Endothelial cell (in vitro differentiated cells): ENCODE data around the gene TMPRSS6. TPM values are rescaled to one million over a fixed set of nuclear protein-coding genes. Genes with fewer than 3 reads are reported as not detected.

Source experiments
- DNase-seq: peaks from one replicate; pipeline ENCODE4 v3.0.0; 2021; ENCODE audit warnings: low spot score
- H3K27ac Mint-ChIP-seq: one replicate; pipeline ENCODE4 v1.8.0; 2021; ENCODE audit warnings: mixed read lengths, inconsistent platforms; ENCODE audit not compliant: unreplicated experiment
- H3K27me3 Mint-ChIP-seq: one replicate; pipeline ENCODE4 v1.8.0; 2021; ENCODE audit warnings: mild to moderate bottlenecking, moderate library complexity, mixed read lengths, inconsistent platforms; ENCODE audit not compliant: unreplicated experiment
- H3K36me3 Mint-ChIP-seq: one replicate; pipeline ENCODE4 v1.8.0; 2021; ENCODE audit warnings: mild to moderate bottlenecking, low read depth, mixed read lengths, inconsistent platforms; ENCODE audit not compliant: unreplicated experiment
- H3K4me1 Mint-ChIP-seq: one replicate; pipeline ENCODE4 v1.8.0; 2021; ENCODE audit warnings: mild to moderate bottlenecking, mixed read lengths, inconsistent platforms; ENCODE audit not compliant: unreplicated experiment
- H3K4me3 Mint-ChIP-seq: one replicate; pipeline ENCODE4 v1.8.0; 2021; ENCODE audit warnings: mild to moderate bottlenecking, mixed read lengths, inconsistent platforms; ENCODE audit not compliant: unreplicated experiment
- H3K9me3 Mint-ChIP-seq: one replicate; pipeline ENCODE4 v1.8.0; 2021; ENCODE audit warnings: mixed read lengths, inconsistent platforms; ENCODE audit not compliant: unreplicated experiment
- long read RNA-seq: library from polyadenylated mRNA; unstranded; transcript quantifications from one replicate; pipeline ENCODE4 v2.0.0, GENCODE V29; 2020; ENCODE audit not compliant: unreplicated experiment
- total RNA-seq: library from RNA; stranded (reverse); fragmentation: NEBNext Ultra II Directional; extraction: Animal tissue kit (Norgen Biotek cat#: 25700); gene quantifications from one replicate; pipeline ENCODE4 v1.2.1, GENCODE V29; 2021; ENCODE audit not compliant: unreplicated experiment
- TF ChIP-seq, protein P1 (sequence below): fragments of 200-600 bp; sonication (generic); IDR thresholded peaks from one replicate; pipeline ENCODE4 v1.5.0; 2021; ENCODE audit warnings: antibody characterized with exemption; ENCODE audit not compliant: unreplicated experiment

The TMPRSS6 gene
- total RNA-seq: not detected
- long read RNA-seq: 0 reads

DNA sequence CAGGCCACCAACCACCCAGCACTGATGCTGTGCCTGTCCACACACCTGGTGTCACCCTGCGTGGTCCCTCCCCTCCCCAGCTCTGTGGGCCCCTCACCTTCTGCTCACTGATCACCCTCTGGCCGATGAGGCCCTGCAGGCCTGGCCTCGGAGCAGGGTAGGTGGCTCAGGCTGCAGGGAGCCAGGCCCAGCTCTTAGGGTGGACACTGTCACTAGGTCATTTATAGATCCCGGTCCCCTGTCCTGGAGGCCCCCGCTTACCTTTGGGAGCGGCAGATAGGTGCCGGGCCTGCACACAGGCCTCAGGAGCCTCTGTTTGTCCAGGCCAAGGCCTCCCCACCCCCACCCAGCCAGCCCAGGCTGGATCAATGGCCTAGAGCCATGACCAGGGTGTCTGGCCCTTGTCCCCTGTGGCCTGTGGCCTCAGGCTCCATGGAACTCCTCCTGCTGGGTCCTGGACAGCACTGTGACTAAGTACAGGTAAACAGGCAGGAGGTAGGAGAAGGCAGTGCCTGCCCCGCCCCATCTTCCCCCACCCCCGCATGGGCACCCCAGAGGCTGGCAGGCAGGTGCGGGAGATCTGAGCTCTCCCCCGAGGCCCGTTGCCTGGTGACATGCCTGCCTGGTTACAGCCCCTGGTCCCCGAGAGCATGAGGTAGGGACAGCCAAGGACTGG is at the start of gene TMPRSS6:
TMPRSS6 (minus strand) TSS at position 472 of the 676 bp plus-strand sequence. CDS start 6,296 bp downstream, outside the sequence.
- H3K4me3 Mint-ChIP-seq: no peak within 1 kb of the TSS
- DNase-seq: no peak
- H3K27me3 Mint-ChIP-seq: peaks cover 23% of the 10 kb centered on the region
- TF ChIP-seq, protein P1, sequence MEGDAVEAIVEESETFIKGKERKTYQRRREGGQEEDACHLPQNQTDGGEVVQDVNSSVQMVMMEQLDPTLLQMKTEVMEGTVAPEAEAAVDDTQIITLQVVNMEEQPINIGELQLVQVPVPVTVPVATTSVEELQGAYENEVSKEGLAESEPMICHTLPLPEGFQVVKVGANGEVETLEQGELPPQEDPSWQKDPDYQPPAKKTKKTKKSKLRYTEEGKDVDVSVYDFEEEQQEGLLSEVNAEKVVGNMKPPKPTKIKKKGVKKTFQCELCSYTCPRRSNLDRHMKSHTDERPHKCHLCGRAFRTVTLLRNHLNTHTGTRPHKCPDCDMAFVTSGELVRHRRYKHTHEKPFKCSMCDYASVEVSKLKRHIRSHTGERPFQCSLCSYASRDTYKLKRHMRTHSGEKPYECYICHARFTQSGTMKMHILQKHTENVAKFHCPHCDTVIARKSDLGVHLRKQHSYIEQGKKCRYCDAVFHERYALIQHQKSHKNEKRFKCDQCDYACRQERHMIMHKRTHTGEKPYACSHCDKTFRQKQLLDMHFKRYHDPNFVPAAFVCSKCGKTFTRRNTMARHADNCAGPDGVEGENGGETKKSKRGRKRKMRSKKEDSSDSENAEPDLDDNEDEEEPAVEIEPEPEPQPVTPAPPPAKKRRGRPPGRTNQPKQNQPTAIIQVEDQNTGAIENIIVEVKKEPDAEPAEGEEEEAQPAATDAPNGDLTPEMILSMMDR: no peak
- no peaks in the 10 kb centered on the region for H3K36me3 Mint-ChIP-seq
- no peaks in the 10 kb centered on the region for H3K9me3 Mint-ChIP-seq
- no peaks in the 10 kb centered on the region for H3K4me1 Mint-ChIP-seq
- no peak within 1 kb of the TSS for H3K27ac Mint-ChIP-seq

DNA sequence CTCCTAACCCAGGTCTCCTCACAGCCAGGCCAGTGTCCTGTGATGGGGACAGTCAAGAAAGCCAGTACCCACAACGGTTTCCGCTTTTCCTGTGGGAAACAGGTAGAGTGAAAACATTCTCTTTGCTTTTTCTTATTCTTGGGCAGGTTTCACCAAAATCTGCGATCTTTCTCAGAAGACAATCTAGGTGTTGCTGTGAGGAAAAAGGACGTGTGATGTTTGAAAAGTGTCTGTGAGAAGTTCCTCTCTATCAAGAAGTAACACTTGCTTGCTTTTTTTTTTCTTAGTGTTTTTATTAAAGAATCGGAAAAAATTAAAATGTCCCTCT is 49.4 kb upstream of the TMPRSS6 start:
- no peak for DNase-seq
- H3K9me3 Mint-ChIP-seq: no peaks in the 10 kb centered on the region
- TF ChIP-seq, protein P1: no peak
- H3K4me1 Mint-ChIP-seq: peaks cover 3% of the 10 kb centered on the region
- H3K27me3 Mint-ChIP-seq: peaks cover 9% of the 10 kb centered on the region
- no peak overlapping the region for H3K4me3 Mint-ChIP-seq
- H3K27ac Mint-ChIP-seq: no peak overlapping the region
- peaks cover 4% of the 10 kb centered on the region for H3K36me3 Mint-ChIP-seq

DNA sequence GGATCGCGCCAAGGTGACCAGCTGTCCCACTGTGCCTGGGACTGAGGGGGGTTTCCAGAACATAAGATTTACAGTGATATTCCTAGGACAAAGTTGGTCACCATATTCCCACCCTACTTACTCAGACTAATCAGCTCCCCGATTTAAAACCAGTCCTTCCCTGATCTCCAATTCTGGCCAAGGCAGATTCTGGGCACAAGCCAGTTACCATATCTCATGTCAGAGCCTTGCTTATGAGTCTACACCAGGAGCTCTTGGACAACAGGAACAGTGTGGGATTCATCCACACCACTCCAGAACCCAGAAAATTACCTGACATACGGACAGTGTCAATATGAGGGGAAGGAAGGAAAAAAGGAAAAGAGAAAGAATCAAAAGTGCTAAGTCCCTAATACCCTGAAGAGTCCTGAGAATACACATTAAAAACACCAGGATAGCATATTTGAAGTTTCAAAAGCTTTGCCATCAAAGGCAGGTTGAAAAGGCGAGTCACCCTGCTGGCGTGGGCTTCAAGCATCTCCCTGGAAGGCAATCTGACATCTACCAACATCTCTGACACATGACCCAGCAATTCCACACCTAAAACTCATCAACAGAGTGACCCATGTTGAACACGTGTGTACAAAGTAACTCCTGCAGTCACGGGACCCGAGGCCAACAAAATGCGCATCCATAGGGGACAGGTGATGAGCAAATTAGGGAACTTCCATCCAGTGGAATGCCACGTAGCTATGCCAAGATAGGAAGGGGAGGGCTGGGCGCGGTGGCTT is 48.2 kb upstream of the TMPRSS6 start:
- Mint-ChIP-seq H3K36me3 (peaks cover 4% of the 10 kb centered on the region), H3K27me3 (peaks cover 13% of the 10 kb centered on the region), H3K9me3 (no peaks in the 10 kb centered on the region), H3K4me3 (no peak overlapping the region), H3K4me1 (peaks cover 3% of the 10 kb centered on the region), H3K27ac (no peak overlapping the region)
- no peak for DNase-seq
- TF ChIP-seq, protein P1: no peak

DNA sequence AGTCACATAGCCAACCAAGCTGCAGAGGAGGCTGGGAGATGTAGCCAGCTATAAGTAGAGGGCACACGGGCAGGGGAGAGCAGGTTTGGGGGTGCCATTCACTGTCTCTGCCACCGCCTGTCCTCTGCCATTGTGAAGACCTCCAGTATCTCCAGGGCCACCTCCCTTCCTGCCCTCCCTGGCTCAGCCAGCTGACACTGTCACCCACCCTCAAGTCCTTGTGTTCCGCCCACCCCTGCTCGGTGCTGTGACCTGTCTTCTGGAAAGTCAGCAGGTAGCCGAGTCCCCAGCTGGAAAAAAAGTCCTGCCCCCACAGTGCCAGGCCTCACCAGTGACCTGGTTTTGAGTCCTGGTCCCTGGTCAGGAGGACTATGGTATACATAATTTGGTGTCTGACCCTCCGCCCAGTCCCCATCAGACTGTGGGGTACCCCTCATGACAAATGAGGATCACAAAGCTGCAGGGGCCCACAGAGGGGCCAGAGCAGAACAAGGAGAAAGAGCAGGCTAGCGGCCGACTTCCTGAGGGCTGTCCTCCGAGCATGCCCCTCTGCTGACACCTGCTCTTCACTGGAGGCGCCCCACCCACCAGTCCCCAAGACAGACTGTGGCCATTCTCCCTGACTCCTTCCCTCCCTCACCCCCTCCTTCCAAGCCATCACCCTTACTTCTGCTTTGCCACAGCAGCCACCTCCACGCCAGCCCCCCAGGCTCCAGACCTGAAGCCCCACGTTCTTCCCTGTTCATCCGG is 47.3 kb upstream of the TMPRSS6 start:
- Mint-ChIP-seq H3K9me3 (no peaks in the 10 kb centered on the region), H3K36me3 (peaks cover 4% of the 10 kb centered on the region), H3K27ac (no peak overlapping the region), H3K4me1 (peaks cover 3% of the 10 kb centered on the region), H3K4me3 (no peak overlapping the region), H3K27me3 (peaks cover 13% of the 10 kb centered on the region)
- DNase-seq: no peak
- TF ChIP-seq, protein P1: no peak
